NCI-H2196 (cell line): ENCODE measurements around the gene SNX25.
"Not testable (repeated sequence)": the region's sequence is repeated elsewhere in the genome, so short reads cannot be mapped to it uniquely, and the experiment has no call there.

Experiments
- DNase-seq: peaks from one replicate; lab custom pipeline; 2025; ENCODE audit not compliant: unreplicated experiment; lab: John Stamatoyannopoulos, UW

SNX25 gene

DNA sequence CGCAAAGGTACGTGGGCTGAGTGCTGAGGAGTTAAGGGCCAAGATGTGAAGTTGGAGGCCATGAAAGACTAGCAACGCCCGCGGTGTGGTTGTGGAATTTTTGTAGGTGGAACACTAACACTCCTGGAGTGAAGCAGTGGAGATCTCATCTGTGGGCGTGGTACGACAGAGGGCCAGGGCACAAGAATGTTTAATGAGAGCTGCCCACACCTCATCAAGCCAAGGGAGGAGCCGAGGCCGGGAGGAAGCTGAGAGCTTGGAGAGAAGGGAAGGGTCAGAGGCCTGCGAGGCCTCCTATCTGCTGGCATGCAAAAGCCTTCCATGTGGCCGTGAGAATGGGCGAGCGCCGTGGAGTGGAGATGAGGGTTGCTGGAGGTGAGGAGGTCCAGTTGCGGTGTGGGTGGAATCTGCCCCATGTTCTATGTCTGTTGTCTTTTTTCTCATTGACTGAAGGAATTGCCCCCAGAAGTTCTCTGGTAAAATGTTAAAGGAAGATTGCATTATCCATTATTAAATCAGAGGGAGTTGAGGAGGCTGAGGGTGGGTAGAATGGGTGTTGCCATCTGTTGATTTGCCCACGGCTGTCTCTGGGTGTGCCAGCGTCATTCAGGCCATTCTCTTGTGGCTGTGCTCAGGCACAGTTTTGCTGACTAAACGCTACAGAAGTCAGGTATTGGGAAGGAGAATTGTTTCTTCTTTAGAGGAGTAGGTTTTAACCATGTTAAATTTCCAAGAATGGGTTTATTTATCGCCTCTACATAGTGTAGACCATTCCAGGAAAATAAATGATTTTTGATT lies 19.8 kb downstream of the SNX25 start:
- no peak for DNase-seq

DNA sequence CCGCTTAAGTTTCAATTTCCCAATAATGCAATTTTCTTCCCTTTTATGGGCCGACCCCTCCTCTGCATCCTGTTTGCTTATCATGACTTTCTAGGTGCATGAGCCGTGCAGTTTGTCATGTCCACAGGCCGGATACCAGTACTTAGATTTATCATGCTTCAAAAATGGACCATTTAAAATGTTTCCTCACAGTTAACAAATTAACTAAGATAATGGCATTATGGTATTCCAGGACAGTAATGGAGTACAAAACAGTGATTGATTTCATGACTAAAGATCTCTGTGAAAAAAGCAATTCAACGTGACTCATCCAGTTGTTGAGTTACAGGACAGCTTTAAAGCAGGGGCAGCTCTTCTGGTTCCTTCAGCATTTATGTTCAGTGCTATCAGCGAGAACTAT lies 23.0 kb downstream of the SNX25 start:
- no peak for DNase-seq

DNA sequence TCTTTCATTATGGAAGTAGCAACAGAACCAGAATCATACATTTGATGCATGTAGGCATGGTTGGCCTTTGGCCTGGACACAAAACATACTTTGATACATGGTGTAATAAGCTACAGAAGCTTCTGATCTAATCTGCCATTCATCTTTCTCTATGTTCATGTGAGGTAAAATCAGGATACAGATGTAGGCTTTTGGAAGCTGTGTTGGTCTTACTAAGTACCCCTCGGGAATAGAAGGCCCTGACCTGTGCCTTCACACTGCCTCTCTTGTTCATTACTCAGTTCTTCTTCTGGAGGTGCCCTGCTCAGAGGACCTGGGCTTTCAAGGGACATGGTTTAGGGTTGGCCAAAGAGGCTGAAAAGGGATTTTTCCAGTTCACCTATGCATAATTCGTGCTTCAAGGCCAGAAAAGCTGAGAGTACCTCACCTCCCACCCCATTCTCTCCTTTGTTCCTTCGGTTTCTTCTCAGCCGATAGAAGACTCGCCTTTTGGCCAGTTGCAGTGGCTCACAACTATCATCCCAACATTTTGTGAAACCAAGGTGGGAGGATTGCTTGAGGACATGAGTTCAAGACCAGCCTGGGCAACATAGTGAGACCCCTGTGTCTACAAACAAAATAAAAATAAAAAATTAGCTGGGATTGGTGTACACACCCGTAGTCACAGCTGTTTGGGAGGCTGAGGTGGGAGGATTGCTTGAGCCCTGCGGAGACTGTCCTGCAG lies 25.9 kb downstream of the SNX25 start:
- DNase-seq = no peak

DNA sequence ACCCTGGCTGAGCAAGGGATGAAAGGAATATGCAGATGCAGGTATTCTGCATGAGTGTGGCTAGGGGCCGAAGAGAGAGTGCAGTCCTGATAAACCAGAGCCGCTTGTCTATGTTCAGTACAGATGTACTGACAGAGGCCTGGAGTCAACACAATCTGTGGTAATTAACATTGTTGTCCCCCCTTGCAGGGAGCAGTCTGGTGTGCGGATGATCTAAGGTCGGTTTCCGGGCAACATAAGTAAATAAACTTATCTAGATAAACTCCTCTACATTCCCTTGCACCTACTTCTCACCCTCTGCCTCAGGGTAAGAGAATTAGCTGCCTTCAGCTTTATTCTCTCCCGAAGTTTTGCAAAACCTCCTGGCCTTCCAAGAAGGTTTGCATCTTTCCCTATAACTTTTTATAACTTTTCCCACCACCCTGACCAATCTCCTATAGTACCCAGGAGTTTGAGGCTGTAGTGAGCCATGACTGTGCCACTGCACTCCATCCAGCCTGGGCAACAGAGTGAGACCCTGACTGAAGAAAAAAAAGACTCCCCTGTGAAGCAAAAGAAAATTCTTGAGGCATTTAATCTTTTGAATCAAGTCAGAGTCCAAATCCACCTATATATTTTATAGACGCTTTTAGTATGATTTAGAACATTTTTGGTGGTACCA lies 26.6 kb downstream of the SNX25 start:
- DNase-seq = no peak

DNA sequence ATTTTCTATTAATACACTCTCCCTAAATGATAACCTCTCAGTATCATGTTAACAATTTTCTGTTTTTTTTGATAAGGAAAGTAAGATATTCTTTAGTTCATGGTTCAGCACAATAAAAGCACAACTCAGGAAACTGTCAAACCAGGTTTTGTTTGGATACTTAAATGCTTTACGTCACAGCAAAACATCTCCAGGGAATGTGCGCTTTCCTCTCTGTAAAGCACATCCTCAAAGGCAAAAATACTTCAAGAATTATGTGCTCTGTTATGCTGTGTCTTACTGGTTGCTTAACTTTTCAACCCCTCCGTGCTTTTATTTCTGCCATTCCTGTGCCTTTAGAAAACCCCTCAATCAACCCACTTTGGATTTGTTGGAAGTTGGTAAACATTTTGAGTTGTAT lies 27.8 kb downstream of the SNX25 start:
- no peak for DNase-seq

DNA sequence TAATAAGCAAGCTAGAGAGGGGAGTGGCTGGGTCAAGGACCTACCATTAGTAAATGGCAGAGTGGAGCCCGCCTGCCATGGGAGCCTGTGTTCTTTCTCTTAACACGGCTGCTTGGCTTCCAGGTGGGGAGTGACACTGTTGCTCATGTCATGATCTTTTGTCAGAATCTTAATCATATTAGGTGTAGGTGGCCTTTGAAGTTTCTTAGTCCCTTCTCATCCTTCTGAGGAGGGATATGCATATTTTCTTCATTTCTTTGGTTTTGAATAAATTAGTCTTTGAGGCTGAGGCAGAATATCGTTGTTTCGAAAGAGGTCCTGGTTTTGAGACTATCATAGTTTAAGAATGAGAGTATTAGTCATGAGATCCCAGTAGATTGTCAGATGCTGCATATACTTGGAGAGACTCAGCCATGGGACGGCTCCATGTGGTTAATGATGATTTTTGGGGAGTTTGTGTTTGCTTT lies 28.9 kb downstream of the SNX25 start:
- DNase-seq = no peak

DNA sequence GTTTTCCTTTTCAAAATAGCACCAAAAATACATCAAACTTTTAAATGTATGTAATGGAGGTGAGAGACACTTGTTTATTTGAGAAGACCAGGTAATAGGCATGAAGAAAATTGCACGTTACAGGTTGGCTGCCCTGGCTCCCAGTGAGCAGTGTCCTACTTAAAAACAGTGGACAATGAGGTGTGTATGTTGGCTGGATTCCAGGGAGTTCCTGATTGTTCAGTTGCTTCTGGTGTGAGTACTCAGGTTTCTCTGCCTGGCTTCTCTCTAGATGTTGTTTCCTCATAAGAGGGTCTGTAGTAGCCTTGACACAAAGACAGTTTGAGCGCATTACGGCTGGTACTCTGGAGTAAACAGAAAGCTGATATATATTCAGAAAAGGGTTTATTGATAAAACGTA lies 29.4 kb downstream of the SNX25 start:
- no peak for DNase-seq

DNA sequence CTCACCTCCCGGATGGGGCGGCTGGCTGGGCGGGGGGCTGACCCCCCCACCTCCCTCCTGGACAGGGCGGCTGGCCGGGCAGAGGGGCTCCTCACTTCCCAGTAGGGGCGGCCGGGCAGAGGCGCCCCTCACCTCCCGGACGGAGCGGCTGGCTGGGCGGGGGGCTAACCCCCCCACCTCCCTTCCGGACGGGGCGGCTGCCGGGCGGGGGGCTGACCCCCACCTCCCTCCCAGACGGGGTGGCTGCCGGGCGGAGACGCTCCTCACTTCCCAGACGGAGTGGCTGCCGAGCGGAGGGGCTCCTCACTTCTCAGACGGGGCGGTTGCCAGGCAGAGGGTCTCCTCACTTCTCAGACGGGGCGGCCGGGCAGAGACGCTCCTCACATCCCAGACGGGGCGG lies 31.1 kb downstream of the SNX25 start:
- not testable (repeated sequence) for DNase-seq

DNA sequence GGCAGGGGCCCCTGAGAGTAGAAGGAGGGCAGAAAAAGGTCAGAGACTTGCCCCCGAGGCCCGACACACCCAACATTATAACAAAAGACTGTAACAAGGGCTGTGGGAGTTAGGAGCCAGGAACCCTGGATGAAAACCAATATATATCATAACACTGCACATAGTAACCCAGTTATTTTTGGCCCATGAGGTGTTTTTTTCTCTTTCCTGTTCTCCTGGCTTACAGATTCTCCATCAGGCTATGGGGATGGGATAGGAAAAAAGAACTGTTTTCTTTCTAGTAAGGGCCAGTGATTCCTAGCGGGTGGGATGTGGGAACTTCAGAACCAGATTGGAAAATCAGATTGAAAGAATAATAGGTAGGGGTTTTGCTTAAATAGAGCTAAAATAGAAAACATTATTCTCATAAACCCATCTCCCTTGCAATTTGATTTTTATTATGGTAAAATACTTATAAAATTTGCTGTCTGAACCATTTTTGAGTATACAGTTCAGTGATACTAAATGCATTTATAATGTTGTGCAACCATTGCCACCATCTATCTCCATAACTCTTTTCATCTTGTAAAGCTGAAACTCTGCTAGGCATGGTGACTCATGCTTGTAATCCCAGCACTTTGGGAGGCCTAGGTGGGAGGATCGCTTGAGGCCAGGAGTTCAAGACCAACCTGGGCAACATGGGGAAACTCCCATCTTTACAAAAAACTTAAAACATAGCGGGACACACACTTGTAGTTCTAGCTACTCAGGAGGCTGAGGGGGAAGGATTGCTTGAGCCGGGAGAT lies 33.5 kb downstream of the SNX25 start:
- no peak for DNase-seq

DNA sequence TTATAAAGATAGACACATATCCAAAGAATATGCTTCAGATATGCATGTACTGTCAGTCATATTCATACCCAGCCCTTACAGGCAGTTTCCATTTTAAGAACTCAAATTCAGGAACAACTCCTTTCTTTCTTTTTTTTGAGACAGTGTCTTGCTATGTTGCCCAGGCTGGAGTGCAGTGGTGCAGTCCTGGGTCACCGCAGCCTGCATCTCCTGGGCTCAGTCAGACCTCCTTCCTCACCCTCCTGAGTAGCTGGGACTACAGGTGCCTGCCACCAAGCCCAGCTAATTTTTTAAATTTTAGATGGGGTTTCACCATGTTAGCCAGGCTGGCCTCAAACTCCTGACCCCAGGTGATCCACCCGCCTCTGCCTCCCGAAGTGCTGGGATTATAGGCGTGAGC lies 34.5 kb downstream of the SNX25 start:
- no peak for DNase-seq

DNA sequence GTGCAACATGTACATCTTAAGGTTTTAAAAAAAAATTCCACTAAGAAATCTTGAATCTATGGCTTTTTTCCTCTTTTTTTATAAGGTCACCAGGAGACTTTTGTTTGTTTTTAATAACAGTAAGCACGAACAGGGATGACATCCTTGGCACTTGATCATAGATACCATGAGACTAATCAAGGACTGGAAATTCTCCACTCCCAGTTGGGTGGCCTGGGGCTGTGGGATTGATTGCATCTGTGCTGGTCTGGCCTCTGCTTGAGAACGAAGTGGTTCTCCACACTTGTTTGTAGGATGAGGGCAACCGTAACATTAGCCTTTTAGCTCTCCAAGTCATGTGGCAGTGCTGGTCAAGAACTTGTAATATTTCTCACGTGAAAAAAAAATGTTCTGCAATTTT lies 35.4 kb downstream of the SNX25 start:
- DNase-seq = no peak

DNA sequence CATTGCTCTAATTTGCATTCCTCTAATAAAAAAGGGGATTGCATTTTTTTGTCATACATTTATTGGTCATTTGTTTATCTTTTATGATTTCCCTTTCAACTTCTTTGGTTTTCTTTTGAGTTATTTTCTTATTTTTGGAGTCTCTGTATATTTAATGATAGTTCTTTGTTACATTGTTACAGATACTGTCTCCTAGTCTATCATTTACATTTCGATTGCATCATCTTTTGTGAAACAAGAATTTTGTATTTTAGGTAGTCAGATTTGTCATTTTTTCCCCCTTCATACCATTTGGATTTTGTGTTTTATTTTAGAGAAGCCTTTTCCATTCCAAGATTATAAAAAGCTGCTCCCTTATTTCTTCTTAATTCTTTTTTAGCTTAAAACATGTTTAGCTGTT lies 37.1 kb downstream of the SNX25 start:
- no peak for DNase-seq

DNA sequence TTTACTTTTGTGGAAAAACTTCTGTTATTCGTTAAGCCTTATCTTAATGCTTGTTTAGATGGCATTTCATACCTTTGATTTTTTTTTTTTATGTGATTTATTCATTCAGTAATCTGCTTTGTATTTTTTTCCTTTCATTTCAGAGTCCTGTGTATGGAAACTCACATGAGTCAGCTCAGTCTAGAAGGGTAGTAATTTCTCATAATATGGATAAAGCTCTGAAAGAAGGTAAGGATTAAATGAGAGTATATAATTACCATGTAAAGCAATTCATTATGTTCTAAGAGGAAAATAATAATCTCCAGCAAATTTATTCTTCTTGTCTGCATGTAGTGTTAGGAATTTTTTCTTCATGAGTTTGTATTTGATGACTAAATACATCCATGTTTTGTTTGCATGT lies 37.8 kb downstream of the SNX25 start:
- no peak for DNase-seq

DNA sequence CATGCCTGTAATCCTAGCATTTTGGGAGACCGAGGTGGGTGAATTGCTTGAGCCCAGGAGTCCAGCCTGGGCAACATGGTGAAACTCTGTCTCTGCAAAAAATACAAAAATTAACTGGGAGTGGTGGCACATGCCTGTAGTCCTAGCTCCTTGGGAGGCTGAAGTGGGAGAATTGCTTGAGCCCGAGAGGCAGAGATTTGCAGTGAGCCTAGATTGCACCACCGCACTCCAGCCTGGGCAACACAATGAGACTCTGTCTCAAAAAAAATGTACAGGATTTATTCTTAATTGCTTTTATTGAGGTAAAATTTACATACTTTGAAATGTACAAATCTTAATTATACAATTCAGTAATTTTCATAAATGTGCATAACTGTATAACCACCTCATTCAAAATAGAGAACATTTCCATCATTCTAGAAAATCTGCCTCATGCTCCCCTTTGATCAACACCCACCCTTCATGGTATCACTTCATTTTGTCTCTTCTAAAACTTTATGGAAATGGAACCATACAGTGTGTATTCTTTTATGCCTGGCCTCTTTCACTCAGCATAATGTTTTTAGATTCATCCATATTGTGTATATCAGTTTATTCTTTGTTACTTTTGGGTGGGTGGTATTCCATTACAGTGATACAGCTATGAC lies 39.1 kb downstream of the SNX25 start:
- DNase-seq = no peak

DNA sequence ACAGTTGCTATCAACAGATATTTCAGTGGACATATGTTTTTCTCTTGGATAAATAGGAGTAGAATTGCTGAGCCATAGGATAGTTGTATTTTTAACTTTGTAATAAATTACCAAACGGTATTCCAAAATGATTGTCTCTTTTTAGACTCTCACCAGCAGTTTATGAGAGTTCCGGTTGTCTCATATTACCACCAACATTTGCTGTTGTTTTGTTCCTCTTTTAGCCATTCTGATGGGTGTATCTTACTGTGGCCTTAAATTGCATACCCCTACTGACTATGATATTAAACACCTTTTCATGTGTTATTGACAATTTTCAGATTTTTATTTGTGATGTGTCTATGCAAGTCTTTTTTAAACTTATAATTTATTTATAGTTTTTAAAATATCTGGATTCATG lies 39.7 kb downstream of the SNX25 start:
- no peak for DNase-seq

DNA sequence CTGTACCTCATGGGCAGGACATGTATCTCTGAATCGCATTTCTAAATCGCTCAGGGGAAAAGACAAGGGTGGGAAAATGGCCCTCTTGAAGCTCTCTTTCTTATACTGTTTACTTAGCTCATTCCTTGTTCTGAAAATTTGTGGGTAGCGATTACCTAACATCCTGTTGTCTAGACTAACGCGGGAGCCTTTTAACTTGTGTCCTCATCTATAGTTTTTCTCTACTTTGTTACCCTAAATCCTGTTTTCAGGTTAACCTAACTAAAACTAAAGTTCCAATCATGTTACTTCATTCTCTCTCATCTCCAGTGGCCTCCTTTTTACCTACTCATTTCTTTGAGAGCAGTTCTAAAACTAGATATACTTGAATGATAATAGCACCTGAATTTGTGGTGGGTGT lies 45.0 kb downstream of the SNX25 start:
- no peak for DNase-seq

DNA sequence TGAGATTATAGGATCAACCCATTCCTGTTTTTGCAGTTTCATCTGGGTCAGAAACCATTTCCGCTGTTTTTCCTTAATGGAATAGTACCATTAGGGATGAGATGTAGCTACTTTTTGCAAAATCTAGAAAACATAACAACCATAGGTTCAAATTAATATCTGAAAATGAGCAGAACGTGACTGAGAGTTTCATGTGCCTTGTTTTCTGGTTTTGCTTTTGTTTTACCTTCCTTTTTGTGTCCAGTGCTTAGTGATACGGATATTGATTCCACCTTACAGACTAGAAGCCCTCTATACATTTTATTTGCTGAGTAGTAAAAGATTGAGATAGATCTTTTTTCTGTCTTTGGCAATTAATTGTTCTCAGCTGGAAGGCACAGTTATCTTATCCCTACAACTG lies 46.5 kb downstream of the SNX25 start:
- DNase-seq = no peak

DNA sequence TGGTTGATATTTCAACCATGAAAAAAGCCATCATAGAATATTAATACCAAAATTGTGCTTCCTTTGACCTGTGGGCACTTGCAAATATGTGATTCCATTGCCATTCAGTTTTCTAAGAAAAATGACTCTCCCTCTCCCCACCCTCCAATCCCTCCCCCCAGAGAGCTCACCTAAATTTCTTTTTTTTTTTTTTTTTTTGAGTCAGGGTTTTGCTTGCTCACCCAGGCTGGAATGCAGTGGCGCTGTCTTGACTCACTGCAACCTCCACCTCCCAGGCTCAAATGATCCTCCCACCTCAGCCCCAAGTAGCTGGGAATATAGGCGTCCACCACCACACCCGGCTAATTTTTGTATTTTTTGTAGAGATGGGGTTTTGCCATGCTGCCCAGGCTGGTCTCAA lies 47.0 kb downstream of the SNX25 start:
- no peak for DNase-seq

DNA sequence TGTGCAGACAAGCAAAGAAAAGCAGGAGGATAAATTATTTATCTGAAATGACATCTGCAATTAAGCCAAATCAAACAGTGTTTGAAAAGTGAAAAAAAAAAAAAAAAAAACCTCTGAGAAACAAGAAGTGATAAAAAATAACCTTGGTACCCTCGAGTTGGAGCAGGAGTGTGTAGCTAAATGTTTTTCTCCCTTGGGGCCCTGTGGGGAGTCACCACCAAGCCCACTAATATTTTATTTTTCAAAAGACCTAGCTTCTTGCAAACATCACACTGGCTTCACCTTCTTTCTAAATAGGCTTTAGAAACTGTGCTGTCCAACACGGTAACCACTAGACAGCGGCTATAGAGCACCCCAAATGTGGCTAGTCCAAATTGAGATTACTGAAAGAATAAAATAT lies 47.7 kb downstream of the SNX25 start:
- no peak for DNase-seq

DNA sequence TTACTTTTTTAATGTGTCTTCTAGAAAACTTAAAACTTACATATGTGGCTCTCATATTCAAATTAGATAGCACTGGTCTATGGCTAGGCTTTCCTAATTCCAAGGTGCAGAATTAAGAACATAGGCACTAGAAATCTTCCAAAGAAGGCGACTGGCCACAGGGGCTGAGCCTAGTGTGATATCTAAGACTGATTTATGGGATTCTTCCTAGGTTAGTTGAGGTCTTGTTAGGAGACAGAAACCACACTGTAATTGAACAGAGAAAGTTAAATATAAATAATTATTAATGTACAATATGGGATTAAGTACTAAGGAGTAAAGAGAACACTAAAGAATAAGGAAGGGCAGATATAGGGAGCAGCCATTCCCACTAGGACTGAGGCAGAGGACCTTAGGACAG lies 48.3 kb downstream of the SNX25 start:
- DNase-seq = no peak

DNA sequence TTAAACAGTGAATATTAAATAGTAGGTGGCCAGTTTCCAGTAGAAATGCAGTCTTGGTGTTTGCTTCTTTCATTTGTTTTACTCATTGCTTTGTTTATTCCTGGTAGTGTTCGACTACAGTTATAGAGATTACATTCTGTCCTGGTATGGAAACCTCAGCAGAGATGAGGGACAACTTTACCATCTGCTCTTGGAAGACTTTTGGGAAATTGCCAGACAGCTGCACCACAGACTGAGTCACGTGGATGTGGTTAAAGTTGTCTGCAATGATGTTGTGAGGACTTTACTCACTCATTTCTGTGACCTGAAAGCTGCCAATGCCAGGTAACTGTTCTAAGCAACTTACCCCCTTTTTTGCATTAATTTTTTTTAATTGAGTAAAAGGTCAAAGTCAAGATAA lies 49.3 kb downstream of the SNX25 start:
- DNase-seq = peak; percentile 17
